Activated CD4-positive, alpha-beta T cell treated with anti-CD3 and anti-CD28 coated beads for 36 hours (primary cell): ENCODE data around the gene KIF13A. TPM values are rescaled to one million over a fixed set of nuclear protein-coding genes. Genes with fewer than 3 reads are reported as not detected.

Source experiments
- ATAC-seq: fragments of 200-7000 bp; cut with Tn5 transposase; one replicate; pipeline ENCODE4 v1.10.0; 2021; ENCODE audit warnings: mild to moderate bottlenecking, moderate library complexity
- CTCF ChIA-PET: fragments of 350-600 bp; sonication (Branson Sonifier 250); formaldehyde crosslinking; loops from one replicate; lab custom pipeline; 2021; ENCODE audit warnings: antibody characterized with exemption; lab: Charles Lee
- POLR2A ChIA-PET: fragments of 350-600 bp; sonication (Branson Sonifier 250); formaldehyde crosslinking; loops from one replicate; lab custom pipeline; 2021; ENCODE audit warnings: antibody characterized with exemption, inconsistent platforms; lab: Charles Lee
- DNase-seq: peaks from one replicate; pipeline ENCODE4 v3.0.0-alpha.2; 2020
- H3K27ac Mint-ChIP-seq: one replicate; pipeline ENCODE4 v1.8.0; 2021; ENCODE audit warnings: mixed read lengths
- H3K27me3 Mint-ChIP-seq: one replicate; pipeline ENCODE4 v1.8.0; 2021; ENCODE audit warnings: mixed read lengths
- H3K36me3 Mint-ChIP-seq: one replicate; pipeline ENCODE4 v1.8.0; 2021; ENCODE audit warnings: low read depth, mixed read lengths
- H3K4me1 Mint-ChIP-seq: one replicate; pipeline ENCODE4 v1.8.0; 2021; ENCODE audit warnings: mixed read lengths
- H3K4me3 Mint-ChIP-seq: one replicate; pipeline ENCODE4 v1.8.0; 2021; ENCODE audit warnings: mild to moderate bottlenecking, moderate library complexity, mixed read lengths
- H3K9me3 Mint-ChIP-seq: one replicate; pipeline ENCODE4 v1.8.0; 2021; ENCODE audit warnings: low read depth, mixed read lengths
- intact Hi-C, 2 experiments: fragments of 100-400 bp; cut with DNase I in 1 of 2; cut with micrococcal nuclease in 1 of 2; formaldehyde crosslinking; loops; one replicate each; pipeline versions ENCODE4 v1.14.2 to v1.15.1; 2022 to 2024; cut with DNase I, micrococcal nuclease
- total RNA-seq, 2 experiments: library from RNA; stranded (reverse); gene quantifications; one replicate each; pipeline ENCODE4 v1.2.3, GENCODE V29; 2021

Gene KIF13A
- total RNA-seq, 2 experiments from 2014 or later = 0.07 TPM; not detected in 1

DNA sequence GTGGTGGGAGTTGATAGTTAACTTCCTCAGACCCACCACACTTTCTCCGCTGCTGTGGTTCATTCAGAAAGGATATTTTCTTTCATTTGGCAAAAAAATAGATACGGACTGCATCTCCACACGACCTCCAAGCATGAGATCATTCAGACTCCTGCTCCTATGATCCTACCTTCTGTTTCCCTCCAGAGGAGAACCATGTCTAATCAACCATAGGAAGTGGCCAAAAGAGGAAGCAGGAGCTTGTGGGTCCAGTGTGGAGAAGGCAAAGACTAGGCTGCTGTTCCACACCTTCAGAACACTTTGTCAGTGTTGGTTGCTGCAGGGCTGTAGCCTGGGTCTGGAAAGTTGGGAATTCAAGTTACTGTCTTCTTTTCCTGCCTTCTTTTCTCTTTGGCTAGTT, 10.6 kb upstream of the KIF13A start:
- ATAC-seq (no peak), DNase-seq (no peak)
- H3K27ac Mint-ChIP-seq = no peak overlapping the region
- H3K4me3 Mint-ChIP-seq = no peak overlapping the region
- peaks cover 33% of the 10 kb centered on the region for H3K27me3 Mint-ChIP-seq
- H3K36me3 Mint-ChIP-seq = no peaks in the 10 kb centered on the region
- ChIA-PET CTCF (no interaction called here), POLR2A (no interaction called here)
- no peaks in the 10 kb centered on the region for H3K4me1 Mint-ChIP-seq
- no peaks in the 10 kb centered on the region for H3K9me3 Mint-ChIP-seq
- intact Hi-C loops = no loop called here

DNA sequence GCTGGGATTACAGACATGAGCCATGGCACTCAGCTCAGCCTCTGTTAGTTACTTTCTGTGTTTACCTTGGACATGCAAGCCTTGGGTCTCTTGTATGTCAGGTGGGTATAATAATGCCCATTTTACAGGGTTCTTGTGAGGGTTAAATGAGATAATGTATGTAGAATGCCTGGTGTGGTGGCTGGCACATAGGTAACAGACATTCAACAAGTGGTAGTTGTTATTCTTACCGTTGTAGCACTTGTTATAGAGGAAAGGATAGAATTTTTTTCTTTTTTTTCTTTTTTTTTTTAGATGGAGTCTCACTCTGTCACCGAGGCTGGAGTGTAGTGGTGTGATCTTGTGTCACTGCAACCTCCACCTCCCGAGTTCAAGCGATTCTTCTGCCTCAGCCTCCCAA, 8.0 kb upstream of the KIF13A start:
- CTCF ChIA-PET = interaction anchor here (0.7 kb wide), 1 partner anchor 227 kb away, joined by 3 read pairs; no protein-coding TSS in a partner anchor
- H3K4me1 Mint-ChIP-seq = no peaks in the 10 kb centered on the region

DNA sequence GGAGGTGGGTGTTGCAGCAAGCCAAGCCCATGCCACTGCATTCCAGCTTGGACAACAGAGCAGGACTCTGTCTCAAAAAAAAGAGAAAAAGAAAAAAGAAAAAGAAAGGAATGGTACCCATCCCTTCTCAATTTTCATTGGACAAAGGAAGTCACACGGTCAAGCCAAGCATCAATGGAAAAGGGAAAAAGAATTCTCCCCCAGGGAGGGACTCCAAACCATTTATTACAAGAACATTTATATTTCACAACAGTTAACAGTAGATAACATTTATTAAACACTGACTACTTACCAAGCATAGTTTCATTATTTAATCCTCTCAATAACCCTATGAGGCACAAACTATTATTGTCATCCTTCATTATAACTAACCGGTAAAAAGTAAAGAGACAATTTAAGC, 6.6 kb upstream of the KIF13A start:
- peaks cover 39% of the 10 kb centered on the region for H3K27me3 Mint-ChIP-seq
- no peaks in the 10 kb centered on the region for H3K9me3 Mint-ChIP-seq
- H3K27ac Mint-ChIP-seq = no peak overlapping the region
- CTCF ChIA-PET = interaction anchor here (0.6 kb wide), 2 partner anchors 602 to 1326 kb away, joined by 3 read pairs; no protein-coding TSS in a partner anchor
- DNase-seq = no peak
- intact Hi-C loops = no loop called here
- H3K36me3 Mint-ChIP-seq = no peaks in the 10 kb centered on the region
- ATAC-seq = no peak
- POLR2A ChIA-PET = no interaction called here
- no peak overlapping the region for H3K4me3 Mint-ChIP-seq
- no peaks in the 10 kb centered on the region for H3K4me1 Mint-ChIP-seq

More for the DNA sequence above, 8.0 kb upstream of the KIF13A start:
- no peaks in the 10 kb centered on the region for H3K9me3 Mint-ChIP-seq
- no peak overlapping the region for H3K27ac Mint-ChIP-seq
- ATAC-seq (no peak), DNase-seq (no peak)
- H3K27me3 Mint-ChIP-seq = peaks cover 37% of the 10 kb centered on the region
- H3K36me3 Mint-ChIP-seq = no peaks in the 10 kb centered on the region
- H3K4me3 Mint-ChIP-seq = no peak overlapping the region
- intact Hi-C loops = no loop called here
- POLR2A ChIA-PET = no interaction called here

DNA sequence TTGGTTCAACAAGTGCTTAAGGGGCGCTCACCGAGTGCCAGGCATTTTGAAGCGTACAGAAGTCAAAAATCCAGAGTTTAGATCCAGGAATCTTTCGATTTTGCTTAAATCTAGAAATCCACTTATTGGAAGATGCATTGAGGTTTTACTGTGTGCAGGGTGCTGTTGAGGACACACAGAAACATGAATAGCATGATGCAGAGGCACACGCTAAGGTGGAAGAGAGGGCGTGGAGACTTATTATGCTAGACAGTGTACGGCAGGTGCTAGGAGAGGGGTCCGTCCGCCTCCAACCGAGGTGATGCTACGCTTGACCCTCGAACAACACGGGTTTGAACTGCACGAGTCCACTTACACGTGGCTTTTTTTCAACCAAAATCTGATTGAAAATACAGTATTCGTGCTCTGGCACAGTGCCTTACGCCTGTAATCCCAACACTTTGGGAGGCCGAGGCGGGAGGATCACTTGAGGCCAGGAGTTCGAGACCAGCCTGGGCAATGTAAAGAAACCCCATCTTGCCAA, 1.0 kb upstream of the KIF13A start:
- intact Hi-C loops = loop anchor here (2.0 to 10.0 kb wide), 3 partner anchors 104 to 126 kb away; no protein-coding TSS in a partner anchor

DNA sequence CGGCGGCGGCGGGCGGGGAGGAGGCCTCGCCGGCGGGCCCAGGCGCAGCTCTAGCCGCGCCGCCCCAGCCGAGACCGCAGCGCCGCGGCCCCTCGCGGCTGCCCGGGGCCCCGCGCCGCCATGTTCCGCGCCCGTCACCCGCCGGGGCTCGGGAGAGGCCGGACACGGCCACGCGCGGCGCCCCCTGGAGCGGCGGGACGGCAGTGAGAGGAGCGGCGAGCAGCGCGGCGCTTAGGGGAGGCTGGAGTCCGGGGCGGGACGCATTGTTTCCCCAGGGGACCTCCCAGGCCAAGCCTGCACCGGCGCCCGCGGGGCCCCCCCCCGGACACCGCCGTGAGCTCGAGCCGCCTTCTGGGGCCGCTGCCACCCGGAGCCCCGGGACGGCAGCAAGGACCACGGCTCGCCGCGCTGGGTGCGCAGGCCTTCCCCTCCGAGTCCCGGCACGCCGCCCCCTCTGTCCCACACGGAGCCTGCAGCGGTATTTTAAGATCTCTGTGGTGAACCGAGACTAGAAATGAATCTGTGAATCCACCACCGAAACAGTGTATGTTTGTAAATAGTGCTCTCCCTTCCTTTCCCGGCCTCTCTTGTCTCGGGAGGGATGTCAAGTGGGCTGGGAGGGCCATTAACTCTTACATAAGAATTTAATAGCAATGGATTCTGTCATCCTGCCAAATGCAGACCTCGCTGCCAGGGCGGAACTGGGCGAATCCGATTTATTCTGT, 424 bp upstream of the KIF13A start:
- CTCF ChIA-PET = no interaction called here
- ATAC-seq = peak; percentile 66
- Mint-ChIP-seq H3K27me3 (peaks cover 57% of the 10 kb centered on the region), H3K4me3 (peak overlapping the region; percentile 70), H3K36me3 (no peaks in the 10 kb centered on the region), H3K4me1 (peaks cover 9% of the 10 kb centered on the region), H3K27ac (no peak overlapping the region), H3K9me3 (no peaks in the 10 kb centered on the region)
- peak; percentile 70 for DNase-seq
- intact Hi-C loops = loop anchor here (2.0 to 10.0 kb wide), 3 partner anchors 103 to 127 kb away; no protein-coding TSS in a partner anchor
- POLR2A ChIA-PET = no interaction called here

More for the DNA sequence above, 1.0 kb upstream of the KIF13A start:
- ATAC-seq (no peak), DNase-seq (no peak)
- Mint-ChIP-seq H3K27ac (no peak overlapping the region), H3K36me3 (no peaks in the 10 kb centered on the region), H3K4me1 (peaks cover 9% of the 10 kb centered on the region), H3K27me3 (peaks cover 57% of the 10 kb centered on the region), H3K9me3 (no peaks in the 10 kb centered on the region), H3K4me3 (peak overlapping the region; percentile 70)
- ChIA-PET POLR2A (no interaction called here), CTCF (no interaction called here)

DNA sequence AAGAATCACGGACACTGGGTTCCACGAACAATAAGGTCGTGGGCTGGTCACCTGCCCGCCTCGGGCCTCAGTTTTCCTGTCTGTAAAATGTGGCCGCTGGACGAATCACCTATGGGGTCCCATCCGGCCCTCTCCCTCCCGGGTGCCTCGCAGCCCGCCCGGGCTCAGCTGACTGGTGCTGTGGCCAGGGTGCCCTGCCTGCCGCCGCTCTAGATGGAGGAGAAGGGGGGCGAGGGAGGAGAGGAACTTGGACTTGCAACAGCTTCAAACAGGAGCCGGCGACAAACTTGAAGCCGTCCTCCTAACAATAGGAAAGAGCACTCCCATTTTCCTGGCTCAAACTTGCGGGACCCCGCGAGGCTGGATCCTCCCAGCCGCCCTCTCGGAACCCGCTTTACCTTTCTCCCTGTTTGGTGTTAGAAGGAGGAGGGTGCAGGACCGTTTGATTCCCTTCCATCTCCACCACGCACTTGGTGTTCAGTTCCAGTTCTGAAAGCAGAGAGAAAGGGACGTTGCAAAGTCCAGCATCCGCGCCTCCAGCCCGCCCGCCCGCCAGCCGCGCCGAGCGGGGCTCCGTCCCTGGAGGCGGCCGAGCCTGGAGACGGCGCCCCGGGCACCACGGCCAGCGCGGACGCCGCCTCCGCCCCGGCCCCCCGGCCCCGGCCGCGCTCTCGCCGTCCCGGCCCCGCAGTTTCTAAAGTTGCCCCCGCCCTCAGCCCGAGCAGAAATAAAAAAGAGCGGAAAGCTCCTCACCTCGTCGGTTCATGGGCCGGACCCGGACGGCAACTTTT, 584 bp downstream of the KIF13A start:
- ChIA-PET POLR2A (no interaction called here), CTCF (no interaction called here)
- ATAC-seq = peak; percentile 11
- Mint-ChIP-seq H3K4me1 (peaks cover 9% of the 10 kb centered on the region), H3K9me3 (no peaks in the 10 kb centered on the region), H3K36me3 (no peaks in the 10 kb centered on the region), H3K4me3 (peak overlapping the region; percentile 39), H3K27ac (no peak overlapping the region), H3K27me3 (peaks cover 59% of the 10 kb centered on the region)
- intact Hi-C loops = loop anchor here in 1 of 2 experiments (10.0 kb wide), 2 partner anchors 102 to 128 kb away; no protein-coding TSS in a partner anchor
- DNase-seq = peak; percentile 13

DNA sequence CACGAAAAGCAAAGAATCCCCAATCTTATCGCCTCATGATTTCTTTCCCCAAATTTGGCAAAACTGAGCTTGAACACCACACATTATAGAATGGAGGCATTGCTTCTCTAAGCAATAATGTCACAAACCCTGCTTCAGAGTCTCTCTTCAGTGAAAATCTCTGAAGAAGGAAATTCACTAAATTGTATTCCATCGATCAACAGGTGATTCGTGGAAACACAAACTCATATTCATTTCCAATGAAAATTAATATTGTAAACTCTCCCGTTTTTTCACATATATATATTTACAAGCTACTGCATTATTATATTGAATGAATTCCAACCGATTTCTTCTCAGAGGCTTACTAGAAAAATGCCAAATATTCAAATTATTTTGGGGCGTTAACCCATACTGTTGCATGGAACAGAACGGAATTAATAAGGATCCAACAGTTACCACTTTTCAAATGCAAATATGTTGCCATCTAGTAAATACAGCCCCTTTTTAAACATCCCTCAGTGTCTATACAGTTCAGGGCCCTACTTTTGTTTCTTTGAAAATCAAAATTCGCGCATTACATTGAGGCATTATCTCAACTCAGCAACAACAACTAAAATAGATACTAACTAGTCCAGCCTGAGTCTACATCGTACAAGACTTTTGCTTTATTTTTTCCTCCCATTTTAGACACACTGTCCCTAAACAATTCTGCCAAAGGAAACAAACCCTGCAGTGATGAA, 1.3 kb downstream of the KIF13A start:
- ATAC-seq (no peak), DNase-seq (no peak)
- Mint-ChIP-seq H3K4me1 (peaks cover 9% of the 10 kb centered on the region), H3K4me3 (peak overlapping the region; percentile 39), H3K36me3 (no peaks in the 10 kb centered on the region), H3K9me3 (no peaks in the 10 kb centered on the region), H3K27ac (no peak overlapping the region), H3K27me3 (peaks cover 54% of the 10 kb centered on the region)
- POLR2A ChIA-PET = no interaction called here
- CTCF ChIA-PET = no interaction called here
- intact Hi-C loops = loop anchor here in 1 of 2 experiments (10.0 kb wide), 2 partner anchors 101 to 129 kb away; no protein-coding TSS in a partner anchor

DNA sequence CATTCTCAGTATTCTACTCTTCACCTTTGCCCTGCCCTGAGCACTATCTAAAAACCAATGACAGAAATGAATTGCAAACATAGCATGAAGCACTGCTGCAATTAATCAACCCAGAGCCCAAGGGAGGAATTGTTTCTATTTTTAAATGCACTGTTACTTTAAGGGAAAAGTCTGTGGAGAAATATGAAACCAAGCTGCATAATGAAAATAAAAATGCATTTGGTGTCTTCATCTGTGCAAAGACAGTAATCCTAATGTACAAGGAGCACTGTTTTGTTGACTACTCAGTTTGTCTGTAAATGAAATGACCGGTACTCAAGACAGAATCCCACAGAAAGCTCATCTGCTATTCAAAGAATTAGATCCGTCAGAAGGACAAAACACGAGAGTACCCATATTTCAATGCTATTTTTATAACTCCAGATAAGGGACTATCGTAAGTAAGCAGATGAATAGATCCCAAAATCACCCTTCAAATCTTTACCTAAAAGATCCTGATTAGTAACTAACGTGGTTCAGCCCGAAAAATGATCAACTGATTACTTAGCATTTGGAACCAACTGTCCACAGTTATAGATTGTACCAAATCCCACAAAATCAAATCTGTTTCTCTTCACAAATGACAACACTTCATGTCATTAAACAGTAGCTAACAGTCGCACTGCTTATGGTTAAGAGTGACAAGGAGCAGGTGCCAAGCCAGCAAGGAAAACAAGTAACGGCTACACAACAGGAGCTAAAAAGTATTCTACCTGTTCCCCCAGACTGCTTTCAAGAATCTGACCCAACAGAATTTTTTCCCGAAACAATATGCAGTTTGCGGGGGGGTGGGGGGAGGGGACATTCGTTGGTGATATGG, 2.4 kb downstream of the KIF13A start:
- intact Hi-C loops = loop anchor here in 1 of 2 experiments (10.0 kb wide), 2 partner anchors 100 to 130 kb away; no protein-coding TSS in a partner anchor
- no peaks in the 10 kb centered on the region for H3K36me3 Mint-ChIP-seq
- DNase-seq (no peak), ATAC-seq (no peak)
- peaks cover 9% of the 10 kb centered on the region for H3K4me1 Mint-ChIP-seq
- peaks cover 55% of the 10 kb centered on the region for H3K27me3 Mint-ChIP-seq
- no peak overlapping the region for H3K4me3 Mint-ChIP-seq
- no peaks in the 10 kb centered on the region for H3K9me3 Mint-ChIP-seq
- ChIA-PET POLR2A (no interaction called here), CTCF (no interaction called here)
- H3K27ac Mint-ChIP-seq = no peak overlapping the region

DNA sequence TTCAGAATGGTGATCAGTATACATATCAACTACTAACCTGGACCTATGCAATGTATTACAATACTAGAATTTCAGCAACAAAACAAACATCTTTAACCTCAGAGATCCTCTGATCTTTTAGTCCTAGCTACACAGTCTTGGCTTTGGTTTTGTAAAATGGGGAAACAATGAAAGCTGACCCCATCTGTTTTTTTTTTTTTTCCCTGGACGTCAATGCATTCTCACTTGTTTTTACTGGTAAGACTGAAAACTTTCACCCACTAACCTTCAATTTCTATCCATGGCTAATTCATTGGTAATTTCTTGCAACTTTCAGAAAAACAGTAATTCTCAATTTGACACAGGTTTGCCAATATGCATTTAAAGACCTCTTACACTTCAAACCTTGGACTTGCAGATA, 3.0 kb downstream of the KIF13A start:
- Mint-ChIP-seq H3K9me3 (no peaks in the 10 kb centered on the region), H3K36me3 (no peaks in the 10 kb centered on the region), H3K4me3 (no peak overlapping the region), H3K4me1 (peaks cover 9% of the 10 kb centered on the region), H3K27ac (no peak overlapping the region), H3K27me3 (peaks cover 56% of the 10 kb centered on the region)
- intact Hi-C loops = loop anchor here in 1 of 2 experiments (10.0 kb wide), 2 partner anchors 100 to 130 kb away; no protein-coding TSS in a partner anchor
- no peak for ATAC-seq
- DNase-seq = no peak
- CTCF ChIA-PET = no interaction called here
- POLR2A ChIA-PET = no interaction called here

DNA sequence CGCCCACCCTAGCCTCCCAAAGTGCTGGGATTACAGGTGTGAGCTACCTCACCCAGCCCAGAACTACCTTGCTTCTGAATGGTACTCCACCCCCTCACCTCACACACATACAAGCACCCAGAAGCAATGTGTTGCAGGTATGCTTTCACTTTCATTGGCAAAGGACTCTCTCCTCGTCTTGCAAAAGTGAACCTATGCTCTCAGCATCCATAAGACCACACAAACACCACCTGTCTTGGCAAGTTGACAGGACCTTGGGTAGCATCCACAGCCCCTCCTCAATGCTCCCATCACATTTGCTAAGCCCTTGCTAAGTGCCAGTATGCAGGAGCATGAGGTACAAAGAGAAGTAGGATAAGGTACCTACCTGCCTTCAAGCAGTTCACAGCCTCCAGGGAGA, 3.7 kb downstream of the KIF13A start:
- intact Hi-C loops = loop anchor here in 1 of 2 experiments (10.0 kb wide), 2 partner anchors 99 to 131 kb away; no protein-coding TSS in a partner anchor
- H3K9me3 Mint-ChIP-seq = no peaks in the 10 kb centered on the region
- ChIA-PET CTCF (no interaction called here), POLR2A (no interaction called here)
- H3K36me3 Mint-ChIP-seq = no peaks in the 10 kb centered on the region
- ATAC-seq (no peak), DNase-seq (no peak)
- H3K27ac Mint-ChIP-seq = no peak overlapping the region
- H3K4me3 Mint-ChIP-seq = no peak overlapping the region
- peaks cover 51% of the 10 kb centered on the region for H3K27me3 Mint-ChIP-seq
- H3K4me1 Mint-ChIP-seq = peaks cover 8% of the 10 kb centered on the region
